HCT116 (cell line): ENCODE results near the gene PRR5L. TPM values are rescaled to one million over a fixed set of nuclear protein-coding genes. Genes with fewer than 3 reads are reported as not detected.

ENCODE experiments used
- ATAC-seq: fragments of 200-7000 bp; cut with Tn5 transposase; 2 replicates; pipeline ENCODE4 v1.9.1; 2020; ENCODE audit warnings: mild to moderate bottlenecking, moderate library complexity
- BruUV-seq: library from RNA; stranded (reverse); fragments of 400-500 nt; replicated peaks from 2 replicates; lab custom pipeline; 2021; lab: Mats Ljungman, UMichigan
- CTCF ChIA-PET: fragments of 300-600 bp; sonication (Branson Sonifier 250); formaldehyde crosslinking; loops from one replicate; lab custom pipeline; 2021; ENCODE audit warnings: antibody characterized with exemption; lab: Charles Lee
- POLR2A ChIA-PET: fragments of 300-600, 350-600 bp; sonication (Branson Sonifier 250); formaldehyde crosslinking; loops from one replicate; lab custom pipeline; 2021; ENCODE audit warnings: antibody characterized with exemption; lab: Charles Lee
- RAD21 ChIA-PET, 2 experiments: fragments of 300-600 bp; sonication (Branson Sonifier 250); formaldehyde crosslinking; loops; one replicate each; lab custom pipeline; 2023; ENCODE audit warnings: low total read pairs in 2 of 2; ENCODE audit not compliant: uncharacterized antibody in 2 of 2, unreplicated experiment in 2 of 2, low non-redundant PET in 1 of 2; lab: Charles Lee
- DNase-seq: peaks from one replicate; pipeline ENCODE4 v3.0.0-alpha.2; 2010; ENCODE audit warnings: low read depth, low spot score
- H2AFZ ChIP-seq: fragments of 200-600 bp; shearing (Covaris generic), sonication (generic); 2 replicates; pipeline ENCODE4 v1.6.1; 2017; ENCODE audit warnings: low read depth, mixed run types, mixed read lengths, antibody characterized with exemption, low read length; ENCODE audit not compliant: poor library complexity, severe bottlenecking
- H3K27ac ChIP-seq: 2 replicates; pipeline ENCODE4 v1.5.1; 2012; ENCODE audit warnings: low read depth, low read length
- H3K27me3 ChIP-seq: fragments of 200-600 bp; sonication (generic); 2 replicates; pipeline ENCODE4 v1.6.1; 2016; ENCODE audit warnings: mixed run types, low read length, mixed read lengths; ENCODE audit not compliant: insufficient read depth
- H3K36me3 ChIP-seq, 2 experiments: fragments of 200-500 bp in 1 of 2; fragments of 200-600 bp in 1 of 2; sonication (Bioruptor generic) in 1 of 2; sonication (generic) in 1 of 2; 2 replicates each; pipeline versions ENCODE4 v1.5.1 to v1.6.1; 2014 to 2016; ENCODE audit warnings: low read length in 2 of 2, inconsistent platforms in 1 of 2, mixed read lengths in 1 of 2, mixed run types in 1 of 2; ENCODE audit not compliant: insufficient read depth in 2 of 2, control insufficient read depth in 1 of 2
- H3K4me1 ChIP-seq, 2 experiments: fragments of 200-600 bp in 1 of 2; sonication (generic) in 1 of 2; 2 replicates each; pipeline versions ENCODE4 v1.5.1 to v1.6.1; 2012 to 2017; ENCODE audit warnings: low read length in 2 of 2, inconsistent platforms in 1 of 2, mild to moderate bottlenecking in 1 of 2, mixed read lengths in 1 of 2, mixed run types in 1 of 2, moderate library complexity in 1 of 2; ENCODE audit not compliant: insufficient read depth in 2 of 2, control insufficient read depth in 1 of 2
- H3K4me2 ChIP-seq: fragments of 200-600 bp; sonication (generic); 2 replicates; pipeline ENCODE4 v1.6.1; 2017; ENCODE audit warnings: mixed run types, low read length, mixed read lengths
- H3K4me3 ChIP-seq, 2 experiments: fragments of 200-600 bp in 1 of 2; sonication (generic) in 1 of 2; replicated peaks in 1 of 2; 2 replicates each; pipeline ENCODE4 v1.5.1; 2011 to 2016; ENCODE audit warnings: low read length in 2 of 2, control low read depth in 1 of 2, low read depth in 1 of 2, mild to moderate bottlenecking in 1 of 2, mixed read lengths in 1 of 2, mixed run types in 1 of 2
- H3K79me2 ChIP-seq: fragments of 200-600 bp; sonication (generic); 2 replicates; pipeline ENCODE4 v1.6.1; 2017; ENCODE audit warnings: mild to moderate bottlenecking, mixed run types, low read length, moderate library complexity, mixed read lengths; ENCODE audit not compliant: insufficient read depth
- H3K9ac ChIP-seq: fragments of 200-600 bp; sonication (generic); 2 replicates; pipeline ENCODE4 v1.6.1; 2016; ENCODE audit warnings: low read length, mixed read lengths
- H3K9me2 ChIP-seq: fragments of 200-600 bp; sonication (generic), shearing (Covaris generic); 2 replicates; pipeline ENCODE4 v1.6.1; 2017; ENCODE audit warnings: mixed run types, mild to moderate bottlenecking, moderate library complexity; ENCODE audit not compliant: insufficient read depth
- H3K9me3 ChIP-seq, 2 experiments: fragments of 200-500 bp in 1 of 2; fragments of 200-600 bp in 1 of 2; sonication (Bioruptor generic) in 1 of 2; sonication (generic) in 1 of 2; 2 replicates each; pipeline ENCODE4 v1.6.1; 2014 to 2017; ENCODE audit warnings: low read length in 2 of 2, mixed read lengths in 2 of 2, inconsistent platforms in 1 of 2, low read depth in 1 of 2, mild to moderate bottlenecking in 1 of 2, mixed run types in 1 of 2, moderate library complexity in 1 of 2; ENCODE audit not compliant: control insufficient read depth in 1 of 2, insufficient read depth in 1 of 2
- H4K20me1 ChIP-seq: fragments of 200-600 bp; sonication (generic), shearing (Covaris generic); 2 replicates; pipeline ENCODE4 v1.6.1; 2017; ENCODE audit warnings: mixed run types, mild to moderate bottlenecking, moderate library complexity; ENCODE audit not compliant: insufficient read depth
- EGR1 ChIP-seq: IDR thresholded peaks from 2 replicates; pipeline ENCODE4 v1.6.1; 2012; ENCODE audit warnings: low read depth
- EZH2 ChIP-seq: fragments of 200-600 bp; sonication (generic); IDR thresholded peaks from 2 replicates; pipeline ENCODE4 v1.6.1; 2017; ENCODE audit warnings: antibody characterized with exemption, mixed run types
- JUND ChIP-seq: IDR thresholded peaks from 2 replicates; pipeline ENCODE4 v1.6.1; 2012
- POLR2A ChIP-seq: IDR thresholded peaks from 2 replicates; pipeline ENCODE4 v1.7.0; 2011; ENCODE audit warnings: borderline replicate concordance; ENCODE audit not compliant: insufficient read depth, insufficient read length; ENCODE audit errors: extremely low read depth
- POLR2AphosphoS5 ChIP-seq: IDR thresholded peaks from 2 replicates; pipeline ENCODE4 v1.6.1; 2011; ENCODE audit warnings: mild to moderate bottlenecking, low read depth, low read length, moderate library complexity
- intact Hi-C: fragments of 100-400 bp; cut with micrococcal nuclease; formaldehyde crosslinking; loops from 2 replicates; pipeline ENCODE4 v1.10.0; 2022
- total RNA-seq: library from RNA; stranded (reverse); gene quantifications from one replicate; pipeline ENCODE4 v1.2.1, GENCODE V29; 2021; ENCODE audit not compliant: unreplicated experiment

The PRR5L gene
- total RNA-seq, 1 experiment from 2014 or later, result 0.47 TPM

- Histone ChIP-seq H3K36me3 (no peaks in the 10 kb centered on the region), H3K79me2 (no peaks in the 10 kb centered on the region), H3K27ac (no peak overlapping the region), H2AFZ (no peak overlapping the region), H3K4me3 (no peak overlapping the region), H3K9ac (no peak overlapping the region), H3K4me1 (no peaks in the 10 kb centered on the region), H3K4me2 (no peak overlapping the region), H3K9me3 (no peaks in the 10 kb centered on the region), H3K9me2 (no peaks in the 10 kb centered on the region), H4K20me1 (no peaks in the 10 kb centered on the region), H3K27me3 (peaks cover 6% of the 10 kb centered on the region; the same call in 1 of the 2 replicates)
- DNase-seq, result no peak
- no TSS peak for BruUV-seq
- intact Hi-C loops, result no loop called here
- RAD21 ChIA-PET, result no interaction called here
- ATAC-seq, result no peak
- POLR2A ChIA-PET, result no interaction called here
- TF ChIP-seq POLR2A (no peak), EZH2 (no peak)
- CTCF ChIA-PET, result no interaction called here
Measured at GRCh38 chr11:36409152-36409816, 113.2 kb downstream of the PRR5L start.

DNA sequence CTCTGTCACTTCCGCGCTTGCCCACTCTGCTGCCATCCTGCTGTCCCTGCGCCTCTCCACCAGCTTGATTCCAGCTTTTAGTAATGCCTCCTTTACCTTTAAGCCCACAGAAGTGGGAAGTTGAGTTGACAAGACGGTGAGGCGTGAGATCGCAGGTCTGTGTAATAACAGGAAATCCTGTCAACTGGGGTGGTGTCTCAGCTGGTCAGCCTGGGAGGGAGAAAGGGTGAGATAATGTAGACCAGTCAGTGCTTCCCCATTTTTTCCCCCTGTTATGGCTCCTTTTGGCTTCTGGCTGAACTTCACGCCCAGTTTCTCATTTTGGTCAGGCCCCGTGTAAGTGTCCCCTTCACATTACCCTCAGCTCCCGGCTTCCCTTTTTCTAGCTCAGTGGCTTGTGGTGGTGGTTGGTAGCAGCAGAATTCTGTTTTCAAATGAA lies 115.1 kb downstream of the PRR5L start:
- CTCF ChIA-PET, result no interaction called here
- Histone ChIP-seq H3K4me3 (no peak overlapping the region), H4K20me1 (no peaks in the 10 kb centered on the region), H3K9me3 (no peaks in the 10 kb centered on the region), H3K4me1 (no peaks in the 10 kb centered on the region)
- BruUV-seq, result no TSS peak
- TF ChIP-seq POLR2AphosphoS5, result no peak
- TF ChIP-seq POLR2A, result no peak
- TF ChIP-seq EGR1, result no peak
- no peak for TF ChIP-seq JUND
- TF ChIP-seq, all 23 proteins: peak for 0
- ATAC-seq (no peak), DNase-seq (no peak)
- ChIA-PET POLR2A (no interaction called here), RAD21 (no interaction called here)
- Histone ChIP-seq H3K27me3 (peaks cover 6% of the 10 kb centered on the region; the same call in 1 of the 2 replicates), H3K79me2 (no peaks in the 10 kb centered on the region), H3K36me3 (no peaks in the 10 kb centered on the region), H2AFZ (no peak overlapping the region), H3K4me2 (no peak overlapping the region), H3K27ac (no peak overlapping the region), H3K9me2 (no peaks in the 10 kb centered on the region), H3K9ac (no peak overlapping the region)
- intact Hi-C loops, result no loop called here
